Esophagus muscularis mucosa (tissue), 3 donors: ENCODE results near the gene LSM2.

Experiments used
- POLR2A ChIP-seq: fragments of 450-650 bp; IDR thresholded peaks from one replicate; pipeline ENCODE4 v1.6.1; 2017; ENCODE audit warnings: antibody characterized with exemption, moderate library complexity, mild to moderate bottlenecking, low read depth
- POLR2AphosphoS5 ChIP-seq, 2 donors: sonication (generic); formaldehyde crosslinking; IDR thresholded peaks; one replicate each; pipeline ENCODE4 v1.6.1; 2017; ENCODE audit warnings: antibody characterized with exemption in 2 of 2
- TF ChIP-seq, protein P1 (sequence below), 3 experiments: fragments of 200-600 bp in 2 of 3; fragments of 450-650 bp in 1 of 3; sonication (generic) in 2 of 3; IDR thresholded peaks; one replicate each; pipeline ENCODE4 v1.5.1; 2017 to 2019; ENCODE audit warnings: antibody characterized with exemption in 3 of 3, mild to moderate bottlenecking in 2 of 3, moderate library complexity in 1 of 3

DNA sequence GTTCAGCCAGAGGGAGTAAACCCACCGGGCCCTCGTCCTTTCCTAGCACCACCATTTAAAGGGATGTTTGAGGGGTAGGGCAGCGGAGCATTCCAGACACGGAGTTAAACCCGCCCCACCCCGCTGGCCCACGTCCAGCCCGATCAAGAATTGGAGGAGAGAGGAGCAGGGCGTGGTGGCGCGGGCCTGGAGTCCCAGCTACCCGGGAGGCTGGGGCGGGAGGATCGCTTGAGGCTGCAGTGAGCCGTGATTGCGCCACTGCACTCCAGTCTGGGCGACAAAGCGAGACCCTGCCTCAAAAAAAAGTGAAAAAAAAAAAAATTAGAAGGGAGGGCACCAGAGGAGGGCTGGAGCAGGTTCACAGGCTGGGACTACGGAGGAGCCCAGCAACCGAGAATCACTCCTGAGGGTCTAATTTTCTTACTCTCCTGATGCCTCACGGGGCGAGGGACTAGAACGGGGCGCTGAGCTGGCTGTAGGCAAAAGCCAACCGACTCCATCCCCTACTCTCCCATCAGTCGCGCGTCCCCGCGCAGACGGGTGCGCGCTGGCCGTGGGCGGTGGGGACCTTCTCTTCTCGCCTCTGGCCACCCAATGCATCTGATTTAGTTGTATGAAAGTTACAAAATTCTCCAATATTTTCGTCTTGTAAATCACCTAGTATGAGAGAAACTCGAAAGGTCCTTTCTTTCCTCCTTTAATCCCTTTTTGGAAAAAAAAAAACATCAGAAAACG lies 14.7 kb upstream of the LSM2 start:
- peak in 1 of 2 donors; percentile 3 for TF ChIP-seq POLR2AphosphoS5 (IDR thresholded peaks at IDR 0.05)
- peak; percentile 44 for TF ChIP-seq POLR2A
- TF ChIP-seq, protein P1, sequence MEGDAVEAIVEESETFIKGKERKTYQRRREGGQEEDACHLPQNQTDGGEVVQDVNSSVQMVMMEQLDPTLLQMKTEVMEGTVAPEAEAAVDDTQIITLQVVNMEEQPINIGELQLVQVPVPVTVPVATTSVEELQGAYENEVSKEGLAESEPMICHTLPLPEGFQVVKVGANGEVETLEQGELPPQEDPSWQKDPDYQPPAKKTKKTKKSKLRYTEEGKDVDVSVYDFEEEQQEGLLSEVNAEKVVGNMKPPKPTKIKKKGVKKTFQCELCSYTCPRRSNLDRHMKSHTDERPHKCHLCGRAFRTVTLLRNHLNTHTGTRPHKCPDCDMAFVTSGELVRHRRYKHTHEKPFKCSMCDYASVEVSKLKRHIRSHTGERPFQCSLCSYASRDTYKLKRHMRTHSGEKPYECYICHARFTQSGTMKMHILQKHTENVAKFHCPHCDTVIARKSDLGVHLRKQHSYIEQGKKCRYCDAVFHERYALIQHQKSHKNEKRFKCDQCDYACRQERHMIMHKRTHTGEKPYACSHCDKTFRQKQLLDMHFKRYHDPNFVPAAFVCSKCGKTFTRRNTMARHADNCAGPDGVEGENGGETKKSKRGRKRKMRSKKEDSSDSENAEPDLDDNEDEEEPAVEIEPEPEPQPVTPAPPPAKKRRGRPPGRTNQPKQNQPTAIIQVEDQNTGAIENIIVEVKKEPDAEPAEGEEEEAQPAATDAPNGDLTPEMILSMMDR (IDR thresholded peaks at IDR 0.05) = no peak
